ENCODE data around the gene SEMA5B.

GRCh38 chr3:123025642-123026521, 1.7 kb downstream of the SEMA5B start:
- TF ChIP-seq, protein P1, sequence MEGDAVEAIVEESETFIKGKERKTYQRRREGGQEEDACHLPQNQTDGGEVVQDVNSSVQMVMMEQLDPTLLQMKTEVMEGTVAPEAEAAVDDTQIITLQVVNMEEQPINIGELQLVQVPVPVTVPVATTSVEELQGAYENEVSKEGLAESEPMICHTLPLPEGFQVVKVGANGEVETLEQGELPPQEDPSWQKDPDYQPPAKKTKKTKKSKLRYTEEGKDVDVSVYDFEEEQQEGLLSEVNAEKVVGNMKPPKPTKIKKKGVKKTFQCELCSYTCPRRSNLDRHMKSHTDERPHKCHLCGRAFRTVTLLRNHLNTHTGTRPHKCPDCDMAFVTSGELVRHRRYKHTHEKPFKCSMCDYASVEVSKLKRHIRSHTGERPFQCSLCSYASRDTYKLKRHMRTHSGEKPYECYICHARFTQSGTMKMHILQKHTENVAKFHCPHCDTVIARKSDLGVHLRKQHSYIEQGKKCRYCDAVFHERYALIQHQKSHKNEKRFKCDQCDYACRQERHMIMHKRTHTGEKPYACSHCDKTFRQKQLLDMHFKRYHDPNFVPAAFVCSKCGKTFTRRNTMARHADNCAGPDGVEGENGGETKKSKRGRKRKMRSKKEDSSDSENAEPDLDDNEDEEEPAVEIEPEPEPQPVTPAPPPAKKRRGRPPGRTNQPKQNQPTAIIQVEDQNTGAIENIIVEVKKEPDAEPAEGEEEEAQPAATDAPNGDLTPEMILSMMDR (IDR thresholded peaks at IDR 0.05): no peak
- no peak for TF ChIP-seq POLR2A (IDR thresholded peaks at IDR 0.05)
- TF ChIP-seq POLR2AphosphoS5 (IDR thresholded peaks at IDR 0.05): no peak

Data from breast epithelium (tissue), 3 donors.